HEK293 (cell line): ENCODE results near the gene CFH.
"Not testable (repeated sequence)": the region's sequence is repeated elsewhere in the genome, so short reads cannot be mapped to it uniquely, and the experiment has no call there.

Experiments
- CTCF ChIA-PET: fragments of 350-600 bp; formaldehyde crosslinking; extraction: SDS; loops from one replicate; lab custom pipeline; 2021; ENCODE audit warnings: antibody characterized with exemption; lab: Yijun Ruan, JAX
- POLR2A ChIA-PET: fragments of 300-600 bp; formaldehyde crosslinking; extraction: SDS; loops from one replicate; lab custom pipeline; 2020; ENCODE audit warnings: antibody characterized with exemption, inconsistent platforms; lab: Yijun Ruan, JAX
- H3K27ac ChIP-seq: fragments of 200-500 bp; sonication (Bioruptor generic); 2 replicates; pipeline ENCODE4 v1.5.1; 2014; ENCODE audit warnings: low read depth, low read length, control low read depth, inconsistent platforms; ENCODE audit errors: extremely low read depth
- H3K36me3 ChIP-seq, 2 experiments: fragments of 200-500 bp in 1 of 2; sonication (Bioruptor generic) in 1 of 2; 1 replicate in 1 of 2; 2 replicates in 1 of 2; pipeline ENCODE4 v1.5.1; 2014 to 2017; ENCODE audit warnings: inconsistent platforms in 2 of 2, low read length in 2 of 2; ENCODE audit not compliant: control insufficient read depth in 2 of 2, insufficient read depth in 1 of 2
- H3K4me1 ChIP-seq: fragments of 200-500 bp; sonication (Bioruptor generic); 2 replicates; pipeline ENCODE4 v1.5.1; 2014; ENCODE audit warnings: mild to moderate bottlenecking, low read length, inconsistent platforms; ENCODE audit not compliant: control insufficient read depth, insufficient read depth
- H3K4me3 ChIP-seq: 2 replicates; pipeline ENCODE4 v1.5.1; 2011; ENCODE audit warnings: low read depth, mild to moderate bottlenecking, control low read depth, low read length, moderate library complexity
- H3K9me3 ChIP-seq: fragments of 200-500 bp; sonication (Bioruptor generic); 2 replicates; pipeline ENCODE4 v1.5.1; 2014; ENCODE audit warnings: low read depth, low read length, inconsistent platforms; ENCODE audit not compliant: control insufficient read depth, insufficient read depth
- YY1 ChIP-seq: fragments of 450-650 bp; formaldehyde crosslinking; IDR thresholded peaks from 2 replicates; pipeline ENCODE4 v1.5.1; 2018; ENCODE audit warnings: missing biosample characterization, missing genetic modification characterization
- ZNF23 ChIP-seq: fragments of 450-650 bp; formaldehyde crosslinking; IDR thresholded peaks from 2 replicates; pipeline ENCODE4 v1.5.1; 2016; ENCODE audit warnings: missing biosample characterization, missing genetic modification characterization, borderline replicate concordance
- ZNF302 ChIP-seq: fragments of 450-650 bp; formaldehyde crosslinking; IDR thresholded peaks from 2 replicates; pipeline ENCODE4 v1.5.1; 2016; ENCODE audit warnings: missing biosample characterization, missing genetic modification characterization, low read depth
- ZNF341 ChIP-seq: fragments of 450-650 bp; formaldehyde crosslinking; IDR thresholded peaks from 2 replicates; pipeline ENCODE4; 2016; ENCODE audit warnings: low read depth, missing biosample characterization, missing genetic modification characterization
- ZNF366 ChIP-seq: fragments of 450-650 bp; formaldehyde crosslinking; conservative IDR thresholded peaks from 2 replicates; pipeline ENCODE4 v1.5.1; 2016; ENCODE audit warnings: missing biosample characterization, missing genetic modification characterization
- ZNF530 ChIP-seq: fragments of 450-650 bp; formaldehyde crosslinking; IDR thresholded peaks from 2 replicates; pipeline ENCODE4 v1.5.1; 2016; ENCODE audit warnings: low read depth, missing biosample characterization, missing genetic modification characterization
- ZNF544 ChIP-seq: fragments of 450-650 bp; formaldehyde crosslinking; IDR thresholded peaks from 2 replicates; pipeline ENCODE4 v1.5.0; 2017; ENCODE audit warnings: missing biosample characterization, missing genetic modification characterization
- ZNF548 ChIP-seq: fragments of 450-650 bp; formaldehyde crosslinking; IDR thresholded peaks from 2 replicates; pipeline ENCODE4 v1.5.1; 2016; ENCODE audit warnings: missing biosample characterization, missing genetic modification characterization
- ZNF558 ChIP-seq: fragments of 450-650 bp; formaldehyde crosslinking; IDR thresholded peaks from 2 replicates; pipeline ENCODE4 v1.5.1; 2016; ENCODE audit warnings: missing biosample characterization, missing genetic modification characterization
- ZNF585B ChIP-seq: fragments of 450-650 bp; formaldehyde crosslinking; IDR thresholded peaks from 2 replicates; pipeline ENCODE4 v1.5.1; 2016; ENCODE audit warnings: missing biosample characterization, missing genetic modification characterization
- ZNF626 ChIP-seq: fragments of 450-650 bp; sonication (Bioruptor Pico); formaldehyde crosslinking; IDR thresholded peaks from 2 replicates; pipeline ENCODE4 v1.5.1; 2018; ENCODE audit warnings: missing biosample characterization, missing genetic modification characterization, inconsistent platforms
- ZNF843 ChIP-seq: fragments of 450-650 bp; formaldehyde crosslinking; IDR thresholded peaks from 2 replicates; pipeline ENCODE4 v1.5.1; 2016; ENCODE audit warnings: missing biosample characterization, missing genetic modification characterization
- TF ChIP-seq, protein P1 (sequence below): fragments of 450-650 bp; formaldehyde crosslinking; IDR thresholded peaks from 2 replicates; pipeline ENCODE4 v1.5.1; 2016; ENCODE audit warnings: missing biosample characterization, missing genetic modification characterization
- TF ChIP-seq, protein P2 (sequence below): fragments of 450-650 bp; formaldehyde crosslinking; IDR thresholded peaks from 2 replicates; pipeline ENCODE4 v1.5.0; 2017; ENCODE audit warnings: missing biosample characterization, missing genetic modification characterization, borderline replicate concordance
- TF ChIP-seq, protein P3 (sequence below): fragments of 450-650 bp; IDR thresholded peaks from 2 replicates; pipeline ENCODE4 v1.5.1; 2018; ENCODE audit warnings: missing biosample characterization, mild to moderate bottlenecking, missing genetic modification characterization
- TF ChIP-seq, protein P4 (sequence below): fragments of 450-650 bp; formaldehyde crosslinking; IDR thresholded peaks from 2 replicates; pipeline ENCODE4 v1.5.1; 2017; ENCODE audit warnings: missing biosample characterization, missing genetic modification characterization
- TF ChIP-seq, protein P5 (sequence below): fragments of 450-650 bp; formaldehyde crosslinking; IDR thresholded peaks from 2 replicates; pipeline ENCODE4 v1.5.1; 2016; ENCODE audit warnings: missing biosample characterization, missing genetic modification characterization
- TF ChIP-seq, protein P6 (sequence below): fragments of 450-650 bp; formaldehyde crosslinking; optimal IDR thresholded peaks from 2 replicates; pipeline ENCODE3; 2016; ENCODE audit warnings: missing biosample characterization, mild to moderate bottlenecking, missing genetic modification characterization

Gene CFH

DNA sequence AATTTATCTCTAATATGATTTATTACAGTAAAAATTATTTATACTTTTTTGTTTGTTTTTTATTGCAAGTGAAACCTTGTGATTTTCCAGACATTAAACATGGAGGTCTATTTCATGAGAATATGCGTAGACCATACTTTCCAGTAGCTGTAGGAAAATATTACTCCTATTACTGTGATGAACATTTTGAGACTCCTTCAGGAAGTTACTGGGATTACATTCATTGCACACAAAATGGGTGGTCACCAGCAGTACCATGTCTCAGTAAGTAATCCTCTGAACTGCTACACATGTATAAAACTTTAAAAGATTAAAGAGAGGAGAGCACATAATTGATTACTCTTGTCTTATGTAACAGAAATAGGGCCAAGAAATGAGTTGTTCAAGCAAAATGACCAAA, 127.2 kb downstream of the CFH start:
- H3K4me3 ChIP-seq: no peak overlapping the region
- no peaks in the 10 kb centered on the region for H3K36me3 ChIP-seq
- TF ChIP-seq ZNF544 (tag by site-specific recombination): no peak
- TF ChIP-seq ZNF843 (tag by site-specific recombination): no peak
- TF ChIP-seq ZNF558 (tag by site-specific recombination): no peak
- TF ChIP-seq ZNF23 (tag by site-specific recombination): no peak
- TF ChIP-seq, protein P1, sequence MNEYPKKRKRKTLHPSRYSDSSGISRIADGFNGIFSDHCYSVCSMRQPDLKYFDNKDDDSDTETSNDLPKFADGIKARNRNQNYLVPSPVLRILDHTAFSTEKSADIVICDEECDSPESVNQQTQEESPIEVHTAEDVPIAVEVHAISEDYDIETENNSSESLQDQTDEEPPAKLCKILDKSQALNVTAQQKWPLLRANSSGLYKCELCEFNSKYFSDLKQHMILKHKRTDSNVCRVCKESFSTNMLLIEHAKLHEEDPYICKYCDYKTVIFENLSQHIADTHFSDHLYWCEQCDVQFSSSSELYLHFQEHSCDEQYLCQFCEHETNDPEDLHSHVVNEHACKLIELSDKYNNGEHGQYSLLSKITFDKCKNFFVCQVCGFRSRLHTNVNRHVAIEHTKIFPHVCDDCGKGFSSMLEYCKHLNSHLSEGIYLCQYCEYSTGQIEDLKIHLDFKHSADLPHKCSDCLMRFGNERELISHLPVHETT: no peak
- TF ChIP-seq, protein P2, sequence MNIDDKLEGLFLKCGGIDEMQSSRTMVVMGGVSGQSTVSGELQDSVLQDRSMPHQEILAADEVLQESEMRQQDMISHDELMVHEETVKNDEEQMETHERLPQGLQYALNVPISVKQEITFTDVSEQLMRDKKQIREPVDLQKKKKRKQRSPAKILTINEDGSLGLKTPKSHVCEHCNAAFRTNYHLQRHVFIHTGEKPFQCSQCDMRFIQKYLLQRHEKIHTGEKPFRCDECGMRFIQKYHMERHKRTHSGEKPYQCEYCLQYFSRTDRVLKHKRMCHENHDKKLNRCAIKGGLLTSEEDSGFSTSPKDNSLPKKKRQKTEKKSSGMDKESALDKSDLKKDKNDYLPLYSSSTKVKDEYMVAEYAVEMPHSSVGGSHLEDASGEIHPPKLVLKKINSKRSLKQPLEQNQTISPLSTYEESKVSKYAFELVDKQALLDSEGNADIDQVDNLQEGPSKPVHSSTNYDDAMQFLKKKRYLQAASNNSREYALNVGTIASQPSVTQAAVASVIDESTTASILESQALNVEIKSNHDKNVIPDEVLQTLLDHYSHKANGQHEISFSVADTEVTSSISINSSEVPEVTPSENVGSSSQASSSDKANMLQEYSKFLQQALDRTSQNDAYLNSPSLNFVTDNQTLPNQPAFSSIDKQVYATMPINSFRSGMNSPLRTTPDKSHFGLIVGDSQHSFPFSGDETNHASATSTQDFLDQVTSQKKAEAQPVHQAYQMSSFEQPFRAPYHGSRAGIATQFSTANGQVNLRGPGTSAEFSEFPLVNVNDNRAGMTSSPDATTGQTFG (tag by site-specific recombination): no peak
- no peak for TF ChIP-seq ZNF366
- TF ChIP-seq ZNF302 (tag by site-specific recombination): no peak
- TF ChIP-seq, protein P3, sequence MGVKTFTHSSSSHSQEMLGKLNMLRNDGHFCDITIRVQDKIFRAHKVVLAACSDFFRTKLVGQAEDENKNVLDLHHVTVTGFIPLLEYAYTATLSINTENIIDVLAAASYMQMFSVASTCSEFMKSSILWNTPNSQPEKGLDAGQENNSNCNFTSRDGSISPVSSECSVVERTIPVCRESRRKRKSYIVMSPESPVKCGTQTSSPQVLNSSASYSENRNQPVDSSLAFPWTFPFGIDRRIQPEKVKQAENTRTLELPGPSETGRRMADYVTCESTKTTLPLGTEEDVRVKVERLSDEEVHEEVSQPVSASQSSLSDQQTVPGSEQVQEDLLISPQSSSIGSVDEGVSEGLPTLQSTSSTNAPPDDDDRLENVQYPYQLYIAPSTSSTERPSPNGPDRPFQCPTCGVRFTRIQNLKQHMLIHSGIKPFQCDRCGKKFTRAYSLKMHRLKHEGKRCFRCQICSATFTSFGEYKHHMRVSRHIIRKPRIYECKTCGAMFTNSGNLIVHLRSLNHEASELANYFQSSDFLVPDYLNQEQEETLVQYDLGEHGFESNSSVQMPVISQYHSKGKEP (tag by site-specific recombination): no peak
- TF ChIP-seq ZNF585B (tag by site-specific recombination): no peak
- TF ChIP-seq, protein P4, sequence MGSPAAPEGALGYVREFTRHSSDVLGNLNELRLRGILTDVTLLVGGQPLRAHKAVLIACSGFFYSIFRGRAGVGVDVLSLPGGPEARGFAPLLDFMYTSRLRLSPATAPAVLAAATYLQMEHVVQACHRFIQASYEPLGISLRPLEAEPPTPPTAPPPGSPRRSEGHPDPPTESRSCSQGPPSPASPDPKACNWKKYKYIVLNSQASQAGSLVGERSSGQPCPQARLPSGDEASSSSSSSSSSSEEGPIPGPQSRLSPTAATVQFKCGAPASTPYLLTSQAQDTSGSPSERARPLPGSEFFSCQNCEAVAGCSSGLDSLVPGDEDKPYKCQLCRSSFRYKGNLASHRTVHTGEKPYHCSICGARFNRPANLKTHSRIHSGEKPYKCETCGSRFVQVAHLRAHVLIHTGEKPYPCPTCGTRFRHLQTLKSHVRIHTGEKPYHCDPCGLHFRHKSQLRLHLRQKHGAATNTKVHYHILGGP: no peak
- no peak for TF ChIP-seq ZNF530 (tag by site-specific recombination)
- no peak for TF ChIP-seq ZNF626 (tag by site-specific recombination)
- no peak for TF ChIP-seq ZNF548 (tag by site-specific recombination)
- no peak for TF ChIP-seq YY1 (tag by site-specific recombination)
- TF ChIP-seq, protein P5, sequence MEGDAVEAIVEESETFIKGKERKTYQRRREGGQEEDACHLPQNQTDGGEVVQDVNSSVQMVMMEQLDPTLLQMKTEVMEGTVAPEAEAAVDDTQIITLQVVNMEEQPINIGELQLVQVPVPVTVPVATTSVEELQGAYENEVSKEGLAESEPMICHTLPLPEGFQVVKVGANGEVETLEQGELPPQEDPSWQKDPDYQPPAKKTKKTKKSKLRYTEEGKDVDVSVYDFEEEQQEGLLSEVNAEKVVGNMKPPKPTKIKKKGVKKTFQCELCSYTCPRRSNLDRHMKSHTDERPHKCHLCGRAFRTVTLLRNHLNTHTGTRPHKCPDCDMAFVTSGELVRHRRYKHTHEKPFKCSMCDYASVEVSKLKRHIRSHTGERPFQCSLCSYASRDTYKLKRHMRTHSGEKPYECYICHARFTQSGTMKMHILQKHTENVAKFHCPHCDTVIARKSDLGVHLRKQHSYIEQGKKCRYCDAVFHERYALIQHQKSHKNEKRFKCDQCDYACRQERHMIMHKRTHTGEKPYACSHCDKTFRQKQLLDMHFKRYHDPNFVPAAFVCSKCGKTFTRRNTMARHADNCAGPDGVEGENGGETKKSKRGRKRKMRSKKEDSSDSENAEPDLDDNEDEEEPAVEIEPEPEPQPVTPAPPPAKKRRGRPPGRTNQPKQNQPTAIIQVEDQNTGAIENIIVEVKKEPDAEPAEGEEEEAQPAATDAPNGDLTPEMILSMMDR (tag by site-specific recombination): no peak
- TF ChIP-seq, protein P6, sequence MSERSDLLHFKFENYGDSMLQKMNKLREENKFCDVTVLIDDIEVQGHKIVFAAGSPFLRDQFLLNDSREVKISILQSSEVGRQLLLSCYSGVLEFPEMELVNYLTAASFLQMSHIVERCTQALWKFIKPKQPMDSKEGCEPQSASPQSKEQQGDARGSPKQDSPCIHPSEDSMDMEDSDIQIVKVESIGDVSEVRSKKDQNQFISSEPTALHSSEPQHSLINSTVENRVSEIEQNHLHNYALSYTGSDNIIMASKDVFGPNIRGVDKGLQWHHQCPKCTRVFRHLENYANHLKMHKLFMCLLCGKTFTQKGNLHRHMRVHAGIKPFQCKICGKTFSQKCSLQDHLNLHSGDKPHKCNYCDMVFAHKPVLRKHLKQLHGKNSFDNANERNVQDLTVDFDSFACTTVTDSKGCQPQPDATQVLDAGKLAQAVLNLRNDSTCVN: no peak
- no peak for TF ChIP-seq ZNF341 (tag by site-specific recombination)
- TF ChIP-seq, all 188 proteins: peak for 0
- H3K4me1 ChIP-seq: no peaks in the 10 kb centered on the region
- CTCF ChIA-PET: no interaction called here
- POLR2A ChIA-PET: no interaction called here
- no peak overlapping the region for H3K27ac ChIP-seq
- H3K9me3 ChIP-seq: no peaks in the 10 kb centered on the region

DNA sequence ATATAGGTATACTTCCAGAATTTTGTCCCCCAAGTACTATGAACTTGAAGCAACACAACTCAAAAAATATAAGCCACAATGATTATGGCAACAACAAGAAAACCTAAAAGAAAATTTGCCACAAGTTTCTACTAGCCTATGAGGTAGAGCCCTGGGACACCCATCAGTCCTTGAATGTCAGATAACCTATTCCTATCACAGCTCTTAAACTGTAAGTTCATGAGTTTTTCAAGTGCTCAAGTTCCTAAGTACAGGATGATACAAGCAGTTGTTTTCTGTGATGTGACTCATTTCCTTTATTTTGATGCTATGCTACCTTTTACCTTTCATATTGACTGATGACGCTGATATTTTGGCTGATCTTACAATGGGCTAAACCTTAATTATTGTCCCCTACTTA, 139.4 kb downstream of the CFH start:
- H3K9me3 ChIP-seq, H3K27ac ChIP-seq, CTCF ChIA-PET, H3K4me1 ChIP-seq, H3K36me3 ChIP-seq, POLR2A ChIA-PET, H3K4me3 ChIP-seq: not testable (repeated sequence)

DNA sequence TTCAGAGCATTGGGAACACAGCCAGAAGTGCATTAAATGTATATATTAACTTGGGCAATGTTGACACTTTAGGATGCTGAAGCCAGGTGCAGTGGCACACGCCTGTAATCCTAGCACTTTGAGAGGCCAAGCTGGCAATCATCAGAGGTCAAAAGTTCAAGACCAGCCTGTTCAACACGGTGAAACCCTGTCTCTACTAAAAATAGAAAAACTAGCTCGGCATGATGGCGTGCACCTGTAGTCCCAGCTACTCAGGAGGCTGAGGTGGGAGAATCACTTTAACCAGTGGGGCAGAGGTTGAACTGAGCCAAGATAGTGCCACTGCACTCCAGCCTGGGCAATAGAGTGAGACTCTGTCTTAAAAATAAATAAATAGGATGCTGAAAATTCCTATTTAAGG, 142.3 kb downstream of the CFH start:
- CTCF ChIA-PET, H3K4me1 ChIP-seq, POLR2A ChIA-PET, H3K9me3 ChIP-seq, H3K36me3 ChIP-seq, H3K4me3 ChIP-seq, H3K27ac ChIP-seq: not testable (repeated sequence)
